Fibroblast of lung (primary cell): ENCODE data around the gene SLC24A4. TPM values are rescaled to one million over a fixed set of nuclear protein-coding genes. Genes with fewer than 3 reads are reported as not detected.

Experiments used
- DNase-seq, 2 donors: peaks; one replicate each; pipeline versions ENCODE4 v3.0.0 to v3.0.0-alpha.2; 2010; ENCODE audit warnings: low read depth in 2 of 2
- H2AFZ ChIP-seq: 2 replicates; pipeline ENCODE4 v1.5.1; 2012; ENCODE audit warnings: low read length, control low read depth, inconsistent platforms
- H3K27ac ChIP-seq: 2 replicates; pipeline ENCODE4 v1.5.1; 2011; ENCODE audit warnings: low read length, control low read depth; ENCODE audit not compliant: insufficient read depth
- H3K27me3 ChIP-seq: 2 replicates; pipeline ENCODE4 v1.5.1; 2011; ENCODE audit warnings: mild to moderate bottlenecking, low read length; ENCODE audit not compliant: control insufficient read depth, insufficient read depth
- H3K36me3 ChIP-seq: 2 replicates; pipeline ENCODE4 v1.5.1; 2011; ENCODE audit warnings: low read length; ENCODE audit not compliant: control insufficient read depth, insufficient read depth
- H3K4me1 ChIP-seq: 2 replicates; pipeline ENCODE4 v1.5.1; 2011; ENCODE audit warnings: low read length; ENCODE audit not compliant: control insufficient read depth, insufficient read depth; ENCODE audit errors: extremely low read depth
- H3K4me2 ChIP-seq: 2 replicates; pipeline ENCODE4 v1.5.1; 2011; ENCODE audit warnings: low read length, control low read depth; ENCODE audit not compliant: insufficient read depth; ENCODE audit errors: extremely low read depth
- H3K4me3 ChIP-seq, 4 experiments: fragments of 200-600 bp in 1 of 4; sonication (generic) in 1 of 4; replicated peaks in 1 of 4; 2 replicates each; pipeline ENCODE4 v1.5.1; 2011 to 2016; ENCODE audit warnings: low read length in 4 of 4, low read depth in 3 of 4, mild to moderate bottlenecking in 3 of 4, control low read depth in 2 of 4, inconsistent platforms in 1 of 4, mixed read lengths in 1 of 4; ENCODE audit not compliant: insufficient read depth in 1 of 4; ENCODE audit errors: control extremely low read depth in 1 of 4
- H3K79me2 ChIP-seq: 2 replicates; pipeline ENCODE4 v1.5.1; 2012; ENCODE audit warnings: mild to moderate bottlenecking, low read length, inconsistent platforms; ENCODE audit not compliant: control insufficient read depth, insufficient read depth
- H3K9ac ChIP-seq: 2 replicates; pipeline ENCODE4 v1.5.1; 2011; ENCODE audit warnings: mild to moderate bottlenecking, low read length, control low read depth; ENCODE audit not compliant: insufficient read depth
- H3K9me3 ChIP-seq: 2 replicates; pipeline ENCODE4 v1.5.1; 2012; ENCODE audit warnings: low read depth, low read length; ENCODE audit not compliant: control insufficient read depth, insufficient read depth
- H4K20me1 ChIP-seq: 2 replicates; pipeline ENCODE4 v1.5.1; 2011; ENCODE audit warnings: low read length; ENCODE audit not compliant: control insufficient read depth, insufficient read depth; ENCODE audit errors: extremely low read depth
- EZH2 ChIP-seq: IDR thresholded peaks from 2 replicates; pipeline ENCODE4 v1.5.1; 2012; ENCODE audit warnings: low read length, control low read depth, mild to moderate bottlenecking; ENCODE audit errors: missing control alignments
- polyA plus RNA-seq, 2 donors: library from polyadenylated mRNA; depleted of rRNA in 1 of 2; stranded (reverse) in 1 of 2; unstranded in 1 of 2; fragments of >200 nt; gene quantifications; 2 replicates each; pipeline ENCODE4 v1.2.1, GENCODE V29; 2011 to 2012; ENCODE audit warnings: missing spikeins in 1 of 2
- total RNA-seq: library from RNA; depleted of rRNA; stranded (reverse); fragments of >200 nt; gene quantifications from 2 replicates; pipeline ENCODE4 v1.2.1, GENCODE V29; 2014
- TF ChIP-seq, protein P1 (sequence below), 2 donors: IDR thresholded peaks in 1 of 2; conservative IDR thresholded peaks in 1 of 2; 1 replicate in 1 of 2; 2 replicates in 1 of 2; pipeline ENCODE4 v1.5.1; 2011 to 2012; ENCODE audit warnings: low read length in 2 of 2, control low read depth in 1 of 2, inconsistent platforms in 1 of 2, low read depth in 1 of 2, mild to moderate bottlenecking in 1 of 2

The SLC24A4 gene
- total and polyA plus RNA-seq, 2 donors (not counting 1 experiment from before 2014, with no cell fraction given) = 0.03 TPM; not detected in 1

DNA sequence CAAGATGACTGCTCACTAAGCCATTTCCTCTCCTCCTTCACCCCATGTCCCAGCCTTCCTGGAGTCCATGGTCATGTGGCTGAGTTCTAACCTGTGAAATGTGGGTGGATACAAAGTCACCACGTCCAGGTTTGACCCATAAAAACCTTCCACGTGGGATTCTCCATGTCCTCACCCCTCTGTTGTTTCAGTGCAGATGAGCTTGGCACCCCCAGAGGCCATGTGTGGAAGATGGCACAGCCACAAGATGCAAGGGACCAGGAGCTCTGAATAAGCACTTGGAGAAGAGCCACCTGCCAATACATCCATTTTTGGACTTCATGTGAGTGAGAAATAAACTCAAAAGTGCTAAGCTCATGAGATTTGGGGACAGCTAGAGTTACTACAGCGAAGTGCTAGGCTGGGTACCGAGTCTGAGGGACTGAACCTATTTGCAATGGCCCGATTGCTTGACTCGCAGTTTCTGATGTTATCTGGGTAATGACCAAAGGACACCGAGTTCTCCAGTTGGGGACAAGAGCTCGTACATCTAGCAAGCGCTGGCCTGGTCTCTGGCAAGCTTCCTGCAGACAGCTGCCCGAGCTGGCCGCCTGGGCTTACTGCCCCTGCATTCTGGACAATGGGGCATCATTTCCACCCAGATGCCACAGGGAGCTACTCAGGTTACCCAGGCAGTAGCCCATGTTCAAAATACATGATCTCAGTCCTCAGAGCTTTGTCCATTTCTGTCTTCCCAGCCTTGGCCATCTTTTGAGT is 7.7 kb upstream of the SLC24A4 start:
- Histone ChIP-seq H3K27ac (no peak overlapping the region), H3K9me3 (no peaks in the 10 kb centered on the region), H2AFZ (no peak overlapping the region), H3K36me3 (no peaks in the 10 kb centered on the region), H3K4me1 (peaks cover 2% of the 10 kb centered on the region), H3K4me2 (no peak overlapping the region), H3K79me2 (no peaks in the 10 kb centered on the region), H3K4me3 (no peak overlapping the region), H3K27me3 (peaks cover 4% of the 10 kb centered on the region), H4K20me1 (no peaks in the 10 kb centered on the region), H3K9ac (no peak overlapping the region)
- TF ChIP-seq, protein P1, sequence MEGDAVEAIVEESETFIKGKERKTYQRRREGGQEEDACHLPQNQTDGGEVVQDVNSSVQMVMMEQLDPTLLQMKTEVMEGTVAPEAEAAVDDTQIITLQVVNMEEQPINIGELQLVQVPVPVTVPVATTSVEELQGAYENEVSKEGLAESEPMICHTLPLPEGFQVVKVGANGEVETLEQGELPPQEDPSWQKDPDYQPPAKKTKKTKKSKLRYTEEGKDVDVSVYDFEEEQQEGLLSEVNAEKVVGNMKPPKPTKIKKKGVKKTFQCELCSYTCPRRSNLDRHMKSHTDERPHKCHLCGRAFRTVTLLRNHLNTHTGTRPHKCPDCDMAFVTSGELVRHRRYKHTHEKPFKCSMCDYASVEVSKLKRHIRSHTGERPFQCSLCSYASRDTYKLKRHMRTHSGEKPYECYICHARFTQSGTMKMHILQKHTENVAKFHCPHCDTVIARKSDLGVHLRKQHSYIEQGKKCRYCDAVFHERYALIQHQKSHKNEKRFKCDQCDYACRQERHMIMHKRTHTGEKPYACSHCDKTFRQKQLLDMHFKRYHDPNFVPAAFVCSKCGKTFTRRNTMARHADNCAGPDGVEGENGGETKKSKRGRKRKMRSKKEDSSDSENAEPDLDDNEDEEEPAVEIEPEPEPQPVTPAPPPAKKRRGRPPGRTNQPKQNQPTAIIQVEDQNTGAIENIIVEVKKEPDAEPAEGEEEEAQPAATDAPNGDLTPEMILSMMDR (conservative IDR thresholded peaks at IDR 0.05 in 1 of 2, IDR thresholded peaks at IDR 0.05 in 1 of 2; ENCODE audit: low read depth in 1 of 2, low read length in 2 of 2) = no peak
- no peak for TF ChIP-seq EZH2
- DNase-seq = no peak

DNA sequence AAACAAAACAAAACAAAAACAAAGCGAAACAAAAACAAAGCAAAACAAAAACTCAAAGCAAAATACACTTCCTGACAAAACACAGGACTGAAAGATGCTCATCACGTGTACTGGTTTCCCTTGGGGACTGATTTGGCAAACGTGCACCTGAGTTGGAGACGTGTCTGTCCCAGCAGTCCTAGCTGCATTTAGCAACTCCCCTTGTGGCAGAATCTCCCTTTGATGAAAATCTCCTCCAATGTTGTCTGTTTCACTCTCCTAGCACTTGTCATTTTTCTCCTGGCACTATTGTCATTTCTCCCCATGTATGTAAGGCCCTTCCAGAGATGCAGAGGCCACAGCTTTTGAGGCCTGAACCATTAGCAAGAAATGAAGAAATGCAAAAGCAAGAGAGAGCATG is 6.8 kb upstream of the SLC24A4 start:
- no peaks in the 10 kb centered on the region for H4K20me1 ChIP-seq
- no peak overlapping the region for H3K27ac ChIP-seq
- H3K4me3 ChIP-seq = no peak overlapping the region
- H2AFZ ChIP-seq = no peak overlapping the region
- H3K36me3 ChIP-seq = no peaks in the 10 kb centered on the region
- H3K9ac ChIP-seq = no peak overlapping the region
- no peaks in the 10 kb centered on the region for H3K79me2 ChIP-seq
- H3K4me1 ChIP-seq = peaks cover 2% of the 10 kb centered on the region
- no peak for TF ChIP-seq EZH2
- TF ChIP-seq, protein P1 (conservative IDR thresholded peaks at IDR 0.05 in 1 of 2, IDR thresholded peaks at IDR 0.05 in 1 of 2; ENCODE audit: low read depth in 1 of 2, low read length in 2 of 2) = no peak
- no peak overlapping the region for H3K4me2 ChIP-seq
- no peaks in the 10 kb centered on the region for H3K9me3 ChIP-seq
- no peak for DNase-seq
- H3K27me3 ChIP-seq = peaks cover 4% of the 10 kb centered on the region

DNA sequence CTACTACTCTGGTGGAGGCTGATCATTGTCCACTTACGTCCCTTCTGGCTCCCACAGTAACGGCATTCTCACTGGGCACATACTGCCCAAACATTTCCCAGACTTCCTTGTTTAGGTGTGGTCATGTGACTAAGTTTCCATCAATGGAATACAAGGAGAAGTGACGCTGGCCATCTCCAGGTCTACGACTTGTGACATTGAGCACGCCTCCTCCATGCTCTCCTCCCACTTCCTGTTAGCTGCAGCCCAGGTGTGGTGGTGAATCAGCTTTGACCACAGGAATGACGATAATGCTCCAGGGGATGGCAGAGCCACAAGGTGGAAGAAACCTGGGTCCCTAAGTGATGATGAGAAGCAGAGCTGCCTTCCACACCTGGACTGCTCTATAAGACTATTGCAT is 6.0 kb upstream of the SLC24A4 start:
- no peak overlapping the region for H3K9ac ChIP-seq
- no peaks in the 10 kb centered on the region for H3K79me2 ChIP-seq
- H3K27me3 ChIP-seq = peaks cover 9% of the 10 kb centered on the region
- no peak overlapping the region for H2AFZ ChIP-seq
- no peaks in the 10 kb centered on the region for H3K9me3 ChIP-seq
- DNase-seq = peak in 1 of 2 donors; percentile 3
- no peaks in the 10 kb centered on the region for H3K36me3 ChIP-seq
- H4K20me1 ChIP-seq = no peaks in the 10 kb centered on the region
- TF ChIP-seq, protein P1 (conservative IDR thresholded peaks at IDR 0.05 in 1 of 2, IDR thresholded peaks at IDR 0.05 in 1 of 2; ENCODE audit: low read depth in 1 of 2, low read length in 2 of 2) = no peak
- TF ChIP-seq EZH2 = no peak
- peaks cover 2% of the 10 kb centered on the region for H3K4me1 ChIP-seq
- no peak overlapping the region for H3K4me3 ChIP-seq
- no peak overlapping the region for H3K27ac ChIP-seq
- H3K4me2 ChIP-seq = no peak overlapping the region
